HG02763 (cell line): Measurements from ENCODE around the gene CD86.
A peak's percentile ranks its signal among the peaks of the same experiment; 100 is the strongest.
"Not testable (repeated sequence)": the region's sequence is repeated elsewhere in the genome, so short reads cannot be mapped to it uniquely, and the experiment has no call there.

Experiments used
- ATAC-seq: cut with Tn5 transposase; IDR thresholded peaks from one replicate; pipeline ENCODE4 v1.9.1; 2021; ENCODE audit warnings: mild to moderate bottlenecking, moderate library complexity; ENCODE audit not compliant: unreplicated experiment

The CD86 gene

GRCh38 chr3:122148941-122149627 is 93.9 kb downstream of the CD86 start:
- ATAC-seq = no peak

- no peak for ATAC-seq
Observed at GRCh38 chr3:122151480-122151879, 96.3 kb downstream of the CD86 start.

- ATAC-seq = not testable (repeated sequence)
Observed at GRCh38 chr3:122164983-122165382, 109.8 kb downstream of the CD86 start.

- ATAC-seq = peak; percentile 10
Observed at GRCh38 chr3:122167630-122168029, 112.5 kb downstream of the CD86 start.

- ATAC-seq = peak; percentile 45
Observed at GRCh38 chr3:122168044-122168443, 112.9 kb downstream of the CD86 start.

GRCh38 chr3:122169911-122170310 is 114.7 kb downstream of the CD86 start:
- no peak for ATAC-seq
